Measurements from ENCODE around the gene ST6GALNAC3.

ST6GALNAC3 gene

GRCh38 chr1:76147917-76148316 is 73.4 kb downstream of the ST6GALNAC3 start:
- DNase-seq: no peak

DNA sequence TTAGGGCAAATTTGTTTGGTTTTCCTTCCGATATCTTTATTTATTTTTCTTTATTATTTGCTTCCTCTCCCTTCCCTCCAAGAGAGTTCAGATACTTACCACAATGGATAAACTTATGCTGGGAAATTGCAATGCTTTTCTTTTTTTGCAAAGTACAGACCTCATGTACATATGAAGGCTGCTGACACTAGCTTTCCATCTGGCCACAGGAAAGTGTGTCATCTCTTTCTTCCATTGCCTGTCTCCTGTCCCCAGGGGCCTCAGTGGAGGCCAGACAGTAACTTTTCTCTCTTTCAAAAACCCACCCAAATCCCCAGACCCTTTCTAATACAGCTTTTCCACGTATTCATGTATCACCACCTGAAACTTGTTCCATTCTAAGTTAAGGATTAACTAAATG is 73.9 kb downstream of the ST6GALNAC3 start:
- DNase-seq: no peak

DNA sequence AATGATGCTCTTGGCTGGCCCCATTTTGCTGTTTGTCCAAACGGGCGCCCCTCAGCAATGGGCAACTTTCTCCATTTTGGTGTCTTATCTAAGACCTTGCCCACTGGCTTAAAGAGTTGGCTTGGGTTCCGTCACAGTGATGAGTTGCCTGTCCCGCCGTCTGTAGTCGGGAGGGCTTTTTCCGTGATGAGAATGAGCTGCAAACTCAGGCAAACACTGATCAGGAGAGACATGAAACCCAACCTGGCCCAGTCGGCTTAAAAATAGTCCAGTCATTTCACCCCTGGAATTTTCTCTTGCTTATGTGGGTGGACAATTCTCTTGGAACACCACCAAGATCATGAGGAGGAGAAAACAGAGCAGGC is 79.3 kb downstream of the ST6GALNAC3 start:
- DNase-seq: no peak

DNA sequence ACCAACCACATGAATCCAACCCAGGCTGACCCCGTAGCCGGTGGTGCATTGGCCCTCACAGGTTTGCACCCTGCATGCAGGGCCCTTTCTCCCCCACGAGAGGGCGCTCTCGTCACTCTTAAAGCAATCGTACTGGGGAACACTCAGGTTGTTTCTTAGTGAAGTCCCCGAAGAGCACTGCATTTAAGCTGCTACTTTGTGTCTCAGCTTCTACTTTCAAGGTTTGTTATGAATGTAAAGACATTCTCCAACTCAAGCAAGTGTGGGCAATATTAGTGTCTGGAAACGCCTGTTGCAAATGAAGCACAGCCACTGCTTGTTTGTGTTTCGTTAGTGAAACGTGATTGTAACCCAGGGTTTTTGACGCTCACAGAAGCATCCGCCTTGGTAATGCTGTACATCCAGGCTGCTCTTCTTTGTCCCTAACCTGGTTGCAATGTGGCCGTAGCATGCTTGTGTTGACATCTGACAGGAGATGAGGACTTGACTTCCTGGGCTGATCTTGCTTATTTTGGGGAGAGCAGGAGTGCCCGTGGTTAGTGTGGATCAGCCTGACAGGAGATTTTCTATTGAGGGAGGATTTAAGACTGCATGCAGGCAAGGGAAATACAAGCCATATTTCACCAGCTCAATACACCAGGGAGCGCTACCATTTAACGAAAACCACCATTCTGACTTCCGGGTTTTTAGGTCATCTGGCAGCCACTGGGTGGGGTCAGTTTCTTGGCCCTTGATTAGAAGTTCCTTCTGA is 79.8 kb downstream of the ST6GALNAC3 start:
- DNase-seq: peak; percentile 39

DNA sequence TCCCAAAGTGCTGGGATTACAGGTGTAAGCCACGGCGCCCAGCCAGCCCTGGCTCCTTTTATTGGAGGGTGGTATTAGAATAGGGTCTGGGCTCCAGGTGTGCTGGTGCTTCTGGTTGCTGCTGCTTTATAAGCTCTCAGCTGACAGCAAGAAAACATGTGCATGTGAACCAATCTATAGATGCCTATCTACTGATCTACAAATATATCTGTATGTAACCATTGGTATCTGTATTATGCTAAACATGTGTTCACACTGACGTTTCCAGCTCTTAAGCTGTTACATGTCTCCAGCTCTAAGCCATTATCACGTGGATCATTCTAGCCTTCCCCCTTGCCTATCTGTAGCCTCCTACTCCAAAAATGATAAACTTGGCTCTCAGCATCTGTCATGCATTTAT is 82.4 kb downstream of the ST6GALNAC3 start:
- DNase-seq: no peak

GRCh38 chr1:76158126-76158525 is 83.6 kb downstream of the ST6GALNAC3 start:
- DNase-seq: no peak

- no peak for DNase-seq
These were observed 85.7 kb downstream of the ST6GALNAC3 start for GRCh38 chr1:76160225-76160624.

GRCh38 chr1:76161451-76161850 is 86.9 kb downstream of the ST6GALNAC3 start:
- no peak for DNase-seq

- DNase-seq: no peak
These were observed 87.7 kb downstream of the ST6GALNAC3 start for GRCh38 chr1:76162254-76162653.

DNA sequence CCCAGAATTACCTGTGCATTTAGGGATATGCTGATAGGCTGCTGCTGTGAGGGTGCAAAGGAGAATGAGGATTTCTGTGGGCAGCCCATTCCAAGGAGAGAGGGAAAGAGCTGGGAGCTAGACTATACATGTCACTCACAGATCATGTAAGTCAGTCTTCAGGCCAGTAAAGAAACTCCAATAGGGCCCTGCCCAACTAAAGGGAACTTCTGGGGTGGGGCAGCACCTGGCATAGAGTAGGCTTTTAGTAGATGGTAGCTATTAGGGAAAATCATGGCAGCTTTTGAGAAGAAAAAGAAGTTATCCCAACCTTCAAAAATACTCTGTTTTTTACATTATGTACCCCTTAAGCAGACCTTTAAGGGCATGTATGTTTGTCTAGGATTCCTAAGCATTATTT is 89.6 kb downstream of the ST6GALNAC3 start:
- DNase-seq: no peak

DNA sequence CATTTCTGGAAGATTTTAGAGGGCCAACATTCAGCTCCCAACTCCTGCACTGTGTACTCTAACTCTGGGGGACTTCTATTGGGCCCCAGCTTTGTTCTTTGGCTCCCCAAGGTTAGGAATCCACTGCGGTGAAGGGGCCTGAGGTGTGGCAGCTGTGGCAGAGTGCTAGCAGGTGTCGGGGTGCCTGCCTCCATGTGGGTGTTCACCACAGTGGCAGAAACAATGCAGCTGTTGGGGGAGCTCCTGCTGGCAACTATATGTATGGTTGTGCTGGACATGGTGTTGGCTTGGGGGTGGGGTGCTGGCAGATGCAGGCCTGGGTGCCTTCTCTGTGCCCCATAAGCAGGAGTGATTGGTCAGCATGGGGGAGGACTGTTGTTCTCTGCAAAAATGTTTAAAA is 95.5 kb downstream of the ST6GALNAC3 start:
- no peak for DNase-seq

- no peak for DNase-seq
These were observed 96.0 kb downstream of the ST6GALNAC3 start for GRCh38 chr1:76170513-76170912.

DNA sequence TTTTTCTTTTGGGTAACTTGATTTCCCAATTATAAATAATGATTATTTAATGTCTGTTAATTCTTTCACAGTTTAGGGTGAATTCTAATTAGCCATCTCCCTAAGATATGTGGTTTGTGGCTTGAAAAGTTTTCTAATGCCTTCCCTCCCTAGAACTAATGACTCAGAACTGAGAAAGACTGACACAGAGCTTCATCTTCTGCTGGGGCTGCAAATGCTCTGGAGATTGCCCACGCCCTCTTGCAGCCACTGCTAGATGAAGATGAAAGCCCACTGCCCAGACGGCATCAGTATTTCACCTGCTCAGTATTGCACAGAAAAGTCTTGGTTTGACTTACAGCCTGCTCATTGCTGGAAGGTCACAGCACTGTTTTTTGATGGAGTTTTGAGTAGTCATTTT is 101.5 kb downstream of the ST6GALNAC3 start:
- DNase-seq: no peak

DNA sequence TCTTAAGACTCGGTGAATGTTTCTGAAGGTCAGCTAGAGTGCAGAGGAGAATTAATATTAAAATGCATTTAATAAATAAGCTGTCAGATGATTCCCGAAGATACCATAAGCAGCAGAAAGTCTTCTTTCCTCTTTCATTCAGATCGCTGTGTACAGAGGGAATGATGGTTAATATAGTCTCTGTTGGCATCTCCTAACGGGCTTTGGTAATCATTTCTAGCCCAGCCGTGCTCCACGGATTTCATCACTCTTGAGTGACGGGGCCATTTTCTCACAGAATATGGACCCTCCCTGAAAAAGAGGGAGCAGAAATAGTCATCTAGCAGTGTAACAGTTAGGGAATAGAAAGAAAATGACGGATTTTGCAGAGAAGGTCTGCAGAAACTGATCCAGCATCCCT is 103.1 kb downstream of the ST6GALNAC3 start:
- DNase-seq: no peak

DNA sequence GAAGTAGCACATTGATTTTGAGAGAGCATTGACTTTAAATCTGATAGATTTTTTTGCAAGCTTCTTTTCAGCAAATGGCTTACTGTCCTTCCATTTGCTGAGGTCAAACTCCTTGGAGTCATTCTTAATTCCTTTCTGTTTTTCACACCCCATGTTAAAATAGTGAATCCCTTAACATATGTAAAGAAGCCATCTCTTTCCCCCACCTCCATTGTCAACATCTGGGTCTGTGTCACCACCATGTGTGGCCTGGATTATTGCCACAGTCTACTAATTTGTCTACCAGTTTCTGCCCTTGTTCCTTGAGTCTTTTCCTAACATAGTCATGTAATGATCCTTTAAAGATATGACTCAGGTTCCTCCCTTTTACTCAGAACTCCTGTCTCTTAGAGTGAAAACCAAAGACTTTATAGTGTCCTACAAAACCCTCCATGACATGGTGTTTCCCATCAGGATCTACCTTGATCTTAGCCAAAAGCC is 104.7 kb downstream of the ST6GALNAC3 start:
- no peak for DNase-seq

- DNase-seq: no peak
These were observed 110.7 kb downstream of the ST6GALNAC3 start for GRCh38 chr1:76185207-76185606.

DNA sequence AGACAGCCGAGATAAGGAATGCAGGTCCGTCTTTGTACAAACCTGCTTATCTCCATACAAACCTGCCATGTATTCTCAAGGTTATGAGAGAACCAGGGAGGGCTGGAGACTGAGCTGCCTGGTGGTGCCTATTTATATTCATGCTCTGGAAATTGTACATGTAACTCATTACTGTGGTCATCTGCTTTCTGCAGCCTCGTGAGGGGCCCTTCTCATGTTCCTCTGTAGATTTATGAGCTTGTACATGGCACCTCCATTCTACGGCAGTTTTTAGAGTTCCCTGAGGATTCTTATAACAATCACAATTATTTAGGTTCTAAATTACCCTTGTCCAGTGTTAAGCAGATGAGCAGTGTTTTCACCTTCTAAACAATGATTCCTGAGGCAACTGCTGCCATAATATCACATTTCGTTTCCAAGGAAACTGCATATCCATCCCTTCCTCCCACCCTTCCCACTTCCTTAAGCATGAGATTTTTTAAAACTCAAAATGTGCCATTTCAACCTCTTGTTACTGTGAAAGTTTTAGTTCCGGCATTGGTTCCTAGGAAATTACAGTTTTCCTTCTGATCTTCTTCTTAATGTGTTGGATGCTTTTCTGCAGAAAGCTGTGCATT is 112.1 kb downstream of the ST6GALNAC3 start:
- DNase-seq: no peak

- no peak for DNase-seq
These were observed 112.9 kb downstream of the ST6GALNAC3 start for GRCh38 chr1:76187436-76187835.

DNA sequence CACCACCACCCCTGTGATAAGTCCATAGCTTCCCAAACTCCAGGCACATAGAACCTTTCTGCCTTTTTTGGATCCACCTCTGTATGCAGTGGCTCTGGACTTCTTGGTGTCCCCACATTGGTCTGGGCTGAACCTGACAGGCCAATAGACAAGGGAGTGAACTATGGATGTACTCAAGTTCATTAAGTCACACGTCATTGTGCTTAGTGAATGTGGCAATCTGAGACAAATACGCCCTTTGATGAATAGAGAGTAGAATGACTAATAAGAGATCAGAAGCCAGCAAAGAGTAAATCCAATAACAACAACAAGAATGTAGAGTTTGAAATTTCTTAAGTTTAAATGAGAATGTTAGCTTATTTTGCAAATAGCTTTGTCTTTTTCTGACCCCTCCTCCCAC is 114.8 kb downstream of the ST6GALNAC3 start:
- DNase-seq: no peak

- no peak for DNase-seq
These were observed 116.3 kb downstream of the ST6GALNAC3 start for GRCh38 chr1:76190749-76191424.

- DNase-seq: no peak
These were observed 117.0 kb downstream of the ST6GALNAC3 start for GRCh38 chr1:76191561-76191960.

DNA sequence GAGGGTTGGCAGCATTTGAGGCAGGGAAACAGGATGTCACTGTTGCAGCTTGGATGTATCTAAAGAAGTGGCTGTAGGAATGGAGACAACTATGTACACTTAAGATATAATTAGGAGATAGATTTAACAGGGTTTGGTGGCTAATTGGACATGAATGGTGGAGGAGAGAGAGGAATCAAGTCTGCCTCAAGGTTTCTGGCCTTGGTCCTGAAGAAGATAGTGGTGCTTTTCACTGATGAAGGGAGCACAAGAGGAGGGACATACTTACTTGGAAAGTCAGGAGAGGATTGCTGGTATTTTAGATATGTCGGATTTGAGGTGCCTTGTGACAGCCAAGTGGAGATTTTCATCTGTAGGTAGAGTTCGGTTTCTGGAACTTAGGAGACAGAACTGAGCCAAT is 123.9 kb downstream of the ST6GALNAC3 start:
- no peak for DNase-seq

DNA sequence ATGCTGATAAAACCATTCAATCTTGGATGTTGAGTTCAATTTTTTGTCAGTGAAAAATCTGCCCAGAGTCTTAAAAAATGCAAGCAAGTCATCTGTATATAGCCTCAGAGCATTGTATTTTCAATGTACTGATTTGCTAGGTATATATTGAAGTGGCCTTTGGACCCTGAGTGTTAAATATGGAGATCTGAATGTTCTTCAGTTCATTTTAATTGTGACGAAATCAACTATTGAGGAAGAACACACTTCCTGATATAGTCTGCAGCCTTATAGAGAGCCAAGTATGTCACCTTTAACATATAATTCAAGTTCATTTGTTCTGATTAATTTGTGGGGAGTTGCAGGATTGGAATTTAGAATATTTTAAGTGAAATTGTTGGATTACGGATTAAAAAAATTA is 128.1 kb downstream of the ST6GALNAC3 start:
- DNase-seq: no peak

- no peak for DNase-seq
These were observed 128.6 kb downstream of the ST6GALNAC3 start for GRCh38 chr1:76203127-76203526.

All from DMS 273 treated with DMSO at 0.1 percent for 48 hours (cell line).